Loucy (cell line): ENCODE results near the gene ACP4.

Source experiments
- EZH2phosphoT487 ChIP-seq: fragments of 200-600 bp; IDR thresholded peaks from 2 replicates; pipeline ENCODE4 v1.6.1; 2018; ENCODE audit warnings: antibody characterized with exemption, mild to moderate bottlenecking, moderate library complexity, borderline replicate concordance
- TF ChIP-seq, protein P1 (sequence below): fragments of 200-600 bp; sonication (generic); conservative IDR thresholded peaks from 2 replicates; pipeline ENCODE4 v1.5.1; 2014; ENCODE audit warnings: mild to moderate bottlenecking, antibody characterized with exemption, low read length

DNA sequence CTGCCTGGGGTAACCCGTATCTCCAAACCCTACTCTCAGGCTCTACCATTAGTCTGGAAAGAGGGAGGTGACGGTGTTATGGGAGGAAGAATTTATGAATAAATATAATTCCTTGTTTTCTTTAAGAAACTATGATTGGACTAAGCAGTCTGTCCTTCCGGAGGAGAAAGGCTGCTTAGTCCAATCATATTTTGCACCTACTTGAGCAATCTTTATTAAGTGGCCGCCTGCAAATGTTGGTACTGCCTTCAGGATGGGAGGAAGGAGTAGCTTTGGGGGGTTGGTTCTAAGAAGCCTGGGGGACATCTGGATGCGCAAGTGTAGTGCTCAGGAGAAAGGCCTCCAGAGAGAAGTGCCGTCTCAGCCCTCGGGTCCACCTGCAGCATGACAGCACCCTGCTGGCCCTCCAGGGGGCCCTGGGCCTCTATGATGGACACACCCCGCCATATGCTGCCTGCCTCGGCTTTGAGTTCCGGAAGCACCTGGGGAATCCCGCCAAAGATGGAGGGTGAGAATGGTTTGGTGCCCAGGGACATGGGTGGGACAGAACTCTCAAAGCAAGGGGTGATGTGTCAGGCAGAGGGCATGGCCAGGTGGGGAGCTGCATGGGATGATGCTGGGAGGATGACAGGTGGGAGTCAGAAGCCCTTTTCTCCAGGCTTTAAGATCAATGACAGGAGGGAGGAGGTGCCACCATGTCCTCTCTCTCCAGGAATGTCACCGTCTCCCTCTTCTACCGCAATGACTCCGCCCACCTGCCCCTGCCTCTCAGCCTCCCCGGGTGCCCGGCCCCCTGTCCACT lies 4.1 kb downstream of the ACP4 start:
- TF ChIP-seq EZH2phosphoT487, result no peak
- TF ChIP-seq, protein P1, sequence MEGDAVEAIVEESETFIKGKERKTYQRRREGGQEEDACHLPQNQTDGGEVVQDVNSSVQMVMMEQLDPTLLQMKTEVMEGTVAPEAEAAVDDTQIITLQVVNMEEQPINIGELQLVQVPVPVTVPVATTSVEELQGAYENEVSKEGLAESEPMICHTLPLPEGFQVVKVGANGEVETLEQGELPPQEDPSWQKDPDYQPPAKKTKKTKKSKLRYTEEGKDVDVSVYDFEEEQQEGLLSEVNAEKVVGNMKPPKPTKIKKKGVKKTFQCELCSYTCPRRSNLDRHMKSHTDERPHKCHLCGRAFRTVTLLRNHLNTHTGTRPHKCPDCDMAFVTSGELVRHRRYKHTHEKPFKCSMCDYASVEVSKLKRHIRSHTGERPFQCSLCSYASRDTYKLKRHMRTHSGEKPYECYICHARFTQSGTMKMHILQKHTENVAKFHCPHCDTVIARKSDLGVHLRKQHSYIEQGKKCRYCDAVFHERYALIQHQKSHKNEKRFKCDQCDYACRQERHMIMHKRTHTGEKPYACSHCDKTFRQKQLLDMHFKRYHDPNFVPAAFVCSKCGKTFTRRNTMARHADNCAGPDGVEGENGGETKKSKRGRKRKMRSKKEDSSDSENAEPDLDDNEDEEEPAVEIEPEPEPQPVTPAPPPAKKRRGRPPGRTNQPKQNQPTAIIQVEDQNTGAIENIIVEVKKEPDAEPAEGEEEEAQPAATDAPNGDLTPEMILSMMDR, result no peak
